Sciatic nerve (tissue), 2 donors: ENCODE data around the gene NOTCH2NLA. TPM values are rescaled to one million over a fixed set of nuclear protein-coding genes. Genes with fewer than 3 reads are reported as not detected.
A peak's percentile ranks its signal among the peaks of the same experiment; 100 is the strongest.
"Not testable (repeated sequence)": the region's sequence is repeated elsewhere in the genome, so short reads cannot be mapped to it uniquely, and the experiment has no call there.

Experiments used
- ATAC-seq: fragments of 200-7000 bp; cut with Tn5 transposase; one replicate; pipeline ENCODE4 v1.9.1; 2020; ENCODE audit warnings: mild to moderate bottlenecking, moderate library complexity
- DNase-seq: peaks from one replicate; pipeline ENCODE4 v3.0.0-alpha.2; 2020; ENCODE audit warnings: low spot score
- intact Hi-C: fragments of 100-400 bp; cut with DNase I; formaldehyde crosslinking; loops from one replicate; pipeline ENCODE4 v1.14.2; 2022
- total RNA-seq: library from RNA; stranded (reverse); fragmentation: NEBNext Ultra II Directional; extraction: Animal tissue kit (Norgen Biotek cat#: 25700); gene quantifications from one replicate; pipeline ENCODE4 v1.2.1, GENCODE V29; 2021
- donor health status: DM: no; HTN: no; CAD: no.
- donor health status: DM: no; HTN: no; CAD: no.

The NOTCH2NLA gene
- 102 TPM for total RNA-seq

DNA sequence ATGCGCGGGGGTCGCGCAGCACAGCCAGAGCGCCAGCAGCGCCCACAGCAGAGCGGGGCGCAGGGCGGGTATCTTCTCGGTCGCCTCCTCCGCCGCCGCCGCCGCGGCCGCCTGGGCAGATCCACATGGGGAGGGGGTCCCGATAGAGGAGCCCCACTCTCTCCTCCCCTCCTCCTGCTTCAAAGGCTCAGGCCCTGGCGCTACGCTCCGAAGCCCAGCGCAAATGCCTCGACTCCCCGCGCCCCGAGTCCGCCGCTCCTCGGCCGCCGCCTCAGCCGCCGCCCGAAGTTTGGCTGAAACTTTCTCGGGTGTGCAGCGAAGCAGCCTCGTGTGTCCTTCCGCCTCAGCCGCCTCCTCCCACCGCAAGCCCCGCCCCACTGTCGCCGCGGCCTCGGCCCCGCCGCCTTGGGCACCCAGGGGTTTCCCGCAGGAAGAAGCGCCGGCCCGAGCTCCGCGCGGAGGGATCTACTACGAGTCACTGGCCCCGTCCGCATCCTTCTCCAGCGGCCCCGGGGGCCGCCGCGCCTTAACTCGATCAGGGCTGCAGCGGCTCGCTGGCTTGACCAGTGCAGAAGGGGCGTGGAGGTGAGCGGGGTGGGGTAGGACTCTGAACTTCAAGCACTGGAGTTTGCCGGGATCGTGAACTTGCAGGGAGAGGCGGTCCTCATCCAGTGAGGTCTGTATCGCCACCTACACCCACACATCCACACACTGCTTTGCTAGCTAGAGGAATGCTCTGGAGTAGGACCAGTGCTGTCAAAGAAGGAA lies at the start of gene NOTCH2NLA:
Gene NOTCH2NLA, minus strand, starts transcription at position 312 of the 768 bp plus-strand sequence. CDS start 39,684 bp downstream, outside the sequence.
- DNase-seq (peak; percentile 66), ATAC-seq (peak; percentile 71)
- intact Hi-C loops = not testable (repeated sequence)

DNA sequence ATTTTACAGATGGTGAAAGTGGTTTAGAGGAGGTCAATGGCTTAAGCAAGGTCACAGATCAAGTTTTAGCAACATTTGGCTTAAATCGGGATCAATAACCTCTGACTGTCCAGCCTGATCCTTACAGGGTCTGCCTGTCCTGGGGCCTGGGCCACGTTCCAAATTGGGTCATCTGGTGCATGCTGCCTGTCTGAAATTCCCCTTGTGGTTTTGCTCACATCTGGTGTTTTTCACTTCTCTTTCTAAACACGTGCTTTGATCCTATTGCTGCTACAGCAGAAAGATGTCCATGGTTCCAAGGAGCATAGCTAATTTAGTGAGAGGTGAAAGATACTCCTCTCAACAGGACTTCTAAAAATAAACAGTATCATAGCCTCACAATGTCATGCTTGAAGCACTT lies 49.5 kb upstream of the NOTCH2NLA start:
- DNase-seq, intact Hi-C loops: not testable (repeated sequence)
- peak; percentile 95 for ATAC-seq

DNA sequence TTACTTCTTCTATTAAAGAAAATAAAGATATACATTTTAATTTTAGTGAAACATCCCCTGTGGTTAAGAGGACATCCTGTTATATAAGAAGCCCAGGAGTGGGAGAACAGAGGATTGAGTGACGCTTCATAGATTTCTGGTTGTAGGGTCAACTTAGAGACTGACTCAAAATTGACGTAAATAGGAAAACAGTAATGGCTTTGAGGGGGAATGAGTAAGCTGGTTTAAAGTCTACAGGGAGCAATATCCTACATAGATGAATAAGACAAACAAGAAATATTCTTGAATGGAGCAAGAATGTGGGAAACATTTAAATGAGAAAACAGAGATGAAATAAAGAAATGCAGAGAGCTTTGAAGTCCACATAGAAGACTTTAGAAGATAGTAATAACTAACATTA lies 48.3 kb upstream of the NOTCH2NLA start:
- DNase-seq, intact Hi-C loops: not testable (repeated sequence)
- peak; percentile 44 for ATAC-seq

DNA sequence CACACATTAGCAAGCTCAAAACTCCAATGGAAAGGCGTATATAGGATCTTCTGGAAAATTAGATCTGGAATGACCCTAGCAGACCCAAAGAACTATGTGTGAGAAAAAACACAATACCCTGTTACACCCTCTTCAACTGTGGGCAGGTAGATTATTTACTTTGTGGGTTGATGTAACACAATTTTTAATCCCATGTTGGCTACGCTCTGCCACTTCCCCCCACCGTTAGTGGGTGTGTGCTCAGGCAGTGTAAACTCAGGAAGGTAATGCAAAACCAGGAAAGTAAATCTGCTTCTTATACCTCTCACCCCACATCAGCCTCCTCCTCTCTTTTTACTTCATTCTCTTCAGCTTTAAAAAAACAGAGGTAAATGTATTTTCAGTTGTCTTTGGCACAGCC lies 45.3 kb upstream of the NOTCH2NLA start:
- intact Hi-C loops, ATAC-seq, DNase-seq: not testable (repeated sequence)

DNA sequence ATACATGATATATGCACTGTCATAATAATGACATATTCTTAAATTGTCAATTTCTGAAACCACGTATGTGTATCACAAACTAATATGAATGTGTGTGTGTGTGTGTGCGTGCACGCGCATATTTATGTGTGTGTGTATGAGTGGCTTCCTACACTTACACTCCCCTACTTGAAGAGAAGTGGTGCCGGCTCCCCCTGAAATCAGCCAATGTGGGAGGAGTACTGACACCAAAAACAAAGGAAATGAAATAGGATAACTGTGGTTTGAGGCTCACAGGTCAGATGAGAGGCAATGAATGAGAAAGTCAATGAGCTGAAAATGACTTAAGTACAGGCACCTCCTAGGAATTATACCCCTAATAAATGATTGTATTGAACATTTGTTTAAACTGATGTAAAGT lies 44.4 kb upstream of the NOTCH2NLA start:
- ATAC-seq, intact Hi-C loops, DNase-seq: not testable (repeated sequence)

DNA sequence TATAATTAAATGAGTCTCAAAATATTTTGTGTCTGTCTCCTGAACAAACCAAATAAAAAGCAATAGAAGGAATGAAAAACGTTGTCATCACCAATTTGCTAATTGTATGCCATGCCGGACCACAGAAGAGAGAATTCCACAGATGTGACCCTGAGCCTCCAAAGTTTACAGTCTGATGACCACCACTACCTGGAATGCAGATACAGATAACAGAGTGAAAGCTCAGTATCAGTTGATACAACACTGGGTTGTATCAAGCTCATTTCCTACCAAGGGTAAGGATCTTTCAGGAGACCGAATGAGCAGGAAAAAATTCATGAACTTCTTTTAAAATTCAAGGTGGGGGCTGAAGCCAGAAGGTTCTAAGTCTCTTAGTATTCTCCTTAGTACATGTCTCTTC lies 43.9 kb upstream of the NOTCH2NLA start:
- ATAC-seq, DNase-seq, intact Hi-C loops: not testable (repeated sequence)

DNA sequence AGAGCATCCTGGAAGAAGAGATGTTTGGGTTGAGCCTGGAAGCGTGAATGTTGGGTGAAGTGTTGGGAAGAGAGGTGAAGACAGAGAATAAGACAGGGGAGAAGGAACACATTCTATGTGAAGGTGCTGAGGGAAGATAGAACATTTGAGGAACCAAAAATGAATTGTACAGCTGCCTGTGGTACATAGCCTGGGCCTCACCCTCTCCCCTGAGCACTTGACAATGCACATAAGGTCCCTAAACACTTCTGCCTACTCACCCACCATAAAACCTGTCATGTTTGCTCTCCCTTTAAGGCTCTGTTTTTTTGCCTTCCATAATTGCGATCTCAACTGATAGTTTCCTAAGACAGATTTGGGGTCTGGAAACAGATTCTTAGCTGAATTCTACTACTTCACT lies 43.2 kb upstream of the NOTCH2NLA start:
- intact Hi-C loops, DNase-seq, ATAC-seq: not testable (repeated sequence)

DNA sequence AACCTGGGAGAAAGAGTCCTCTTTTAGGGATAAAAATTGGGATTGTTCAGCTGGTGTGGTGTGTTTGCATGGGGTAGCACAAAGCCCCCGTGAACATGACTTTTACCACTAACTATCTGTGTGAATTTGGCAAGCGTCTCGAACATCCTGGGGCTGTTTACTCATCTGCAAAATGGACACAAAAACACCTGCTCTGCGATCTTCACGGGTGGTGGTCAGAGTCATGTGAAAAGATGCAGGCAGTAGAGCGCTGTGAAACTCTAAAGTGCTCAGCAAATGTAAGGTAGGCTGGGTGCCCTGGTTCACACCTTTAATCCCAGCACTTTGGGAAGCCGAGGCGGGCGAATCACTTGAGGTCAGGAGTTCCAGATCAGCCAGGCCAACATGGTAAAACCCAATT lies 41.3 kb upstream of the NOTCH2NLA start:
- intact Hi-C loops, DNase-seq, ATAC-seq: not testable (repeated sequence)

DNA sequence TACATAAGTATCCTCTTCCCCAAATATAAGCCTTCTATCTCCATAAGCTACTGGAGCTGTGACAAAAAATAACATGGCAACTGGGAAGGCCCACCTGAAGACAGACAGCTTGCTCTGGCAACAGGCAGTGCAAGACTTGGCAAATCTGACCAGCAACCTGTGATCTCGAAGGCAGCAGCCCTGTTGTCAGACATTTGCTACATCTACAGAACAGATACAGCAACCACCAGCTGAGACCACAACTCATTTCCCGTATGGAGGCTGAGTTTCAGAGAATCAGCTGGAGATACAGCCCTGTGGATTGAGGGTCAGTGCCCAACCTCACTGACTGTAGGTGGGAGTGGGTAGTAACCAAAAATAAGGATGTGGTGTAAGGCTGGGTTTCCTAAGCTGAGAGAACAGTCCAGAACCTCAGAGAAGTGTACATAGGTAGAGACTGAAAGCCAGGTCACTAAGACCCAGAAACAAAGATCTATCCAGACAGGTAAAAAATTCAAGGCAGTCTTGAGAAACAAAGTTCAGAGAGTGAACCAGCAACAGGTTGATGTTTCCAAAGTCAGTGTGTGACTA lies 37.4 kb upstream of the NOTCH2NLA start:
- ATAC-seq, intact Hi-C loops, DNase-seq: not testable (repeated sequence)

DNA sequence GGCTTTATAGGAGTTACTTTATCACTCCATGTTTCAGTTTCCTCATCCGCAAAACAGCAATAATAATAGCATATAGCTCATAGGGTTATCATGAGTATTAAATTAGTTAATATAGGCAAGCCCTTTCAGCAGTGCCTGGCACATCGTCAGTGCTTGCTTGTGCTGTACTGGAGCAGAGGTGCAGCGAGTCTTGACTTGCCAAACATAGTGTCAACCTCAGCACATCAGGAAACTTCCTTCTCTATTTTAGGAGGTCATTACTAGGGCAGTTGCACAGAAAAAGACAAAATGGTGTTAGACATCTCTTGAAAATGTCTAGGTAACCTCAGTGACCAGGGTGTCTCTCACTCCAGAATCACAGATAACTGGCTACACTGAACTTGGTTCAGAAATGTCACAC lies 35.9 kb upstream of the NOTCH2NLA start:
- DNase-seq, intact Hi-C loops, ATAC-seq: not testable (repeated sequence)

DNA sequence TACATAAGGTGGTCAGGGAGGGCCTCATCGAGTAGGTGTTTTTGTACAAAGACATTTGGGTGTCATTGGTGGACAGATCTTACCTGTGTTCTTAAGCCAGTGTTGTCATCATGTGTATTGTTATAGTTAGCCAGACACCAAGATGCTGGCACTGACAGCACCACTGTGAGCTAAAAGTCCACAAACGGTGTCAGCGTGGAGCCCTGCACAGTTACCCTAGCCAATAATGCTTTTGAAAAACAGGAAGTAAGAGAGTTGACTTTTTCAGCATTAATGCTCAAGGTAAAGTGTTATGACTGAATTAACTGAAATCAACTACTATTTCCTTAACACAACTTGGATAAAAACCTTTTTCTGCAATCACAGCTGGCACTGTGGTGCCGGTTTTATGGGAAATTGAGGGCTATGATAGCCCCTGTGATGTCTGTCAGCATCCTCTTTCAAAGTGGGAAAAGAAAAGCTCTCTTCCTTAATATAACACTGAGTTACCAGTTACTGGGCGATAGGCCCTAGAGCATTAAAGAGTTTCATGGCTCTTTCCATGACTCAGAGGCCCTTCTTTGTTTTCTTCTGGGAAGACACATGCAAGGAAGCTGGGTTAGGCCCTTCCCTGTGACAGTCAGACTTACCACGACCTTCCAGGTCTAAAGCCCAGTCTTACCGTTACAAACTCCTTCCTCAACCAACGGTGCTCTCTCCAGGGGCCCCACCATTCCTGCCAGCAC lies 31.3 kb upstream of the NOTCH2NLA start:
- intact Hi-C loops, ATAC-seq, DNase-seq: not testable (repeated sequence)

DNA sequence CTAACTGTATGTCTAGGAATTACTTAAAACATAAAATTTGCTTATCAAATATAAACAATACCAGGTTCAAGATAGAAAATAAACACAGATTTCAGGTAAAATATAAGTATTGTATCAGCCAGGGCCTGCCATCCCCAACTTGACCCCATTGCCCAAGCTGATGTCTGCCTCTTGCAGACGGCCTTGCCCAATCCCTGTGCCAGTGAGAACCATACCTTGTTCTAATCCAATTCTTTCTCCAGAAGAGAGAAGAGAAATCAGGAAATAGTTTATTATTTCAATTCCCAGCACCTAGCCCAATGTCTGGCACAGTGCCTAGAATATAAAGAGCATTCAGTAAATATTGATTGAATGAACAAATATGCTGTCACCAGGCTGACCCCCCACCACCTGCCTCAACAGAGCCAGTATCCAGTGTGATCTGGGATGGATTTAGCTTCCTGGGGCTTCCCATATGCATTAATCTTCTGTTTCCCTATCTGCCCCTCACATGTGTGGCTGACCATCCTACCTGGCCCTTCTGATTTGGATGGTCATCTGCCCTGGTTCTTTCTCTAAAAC lies 29.3 kb upstream of the NOTCH2NLA start:
- intact Hi-C loops, DNase-seq, ATAC-seq: not testable (repeated sequence)

DNA sequence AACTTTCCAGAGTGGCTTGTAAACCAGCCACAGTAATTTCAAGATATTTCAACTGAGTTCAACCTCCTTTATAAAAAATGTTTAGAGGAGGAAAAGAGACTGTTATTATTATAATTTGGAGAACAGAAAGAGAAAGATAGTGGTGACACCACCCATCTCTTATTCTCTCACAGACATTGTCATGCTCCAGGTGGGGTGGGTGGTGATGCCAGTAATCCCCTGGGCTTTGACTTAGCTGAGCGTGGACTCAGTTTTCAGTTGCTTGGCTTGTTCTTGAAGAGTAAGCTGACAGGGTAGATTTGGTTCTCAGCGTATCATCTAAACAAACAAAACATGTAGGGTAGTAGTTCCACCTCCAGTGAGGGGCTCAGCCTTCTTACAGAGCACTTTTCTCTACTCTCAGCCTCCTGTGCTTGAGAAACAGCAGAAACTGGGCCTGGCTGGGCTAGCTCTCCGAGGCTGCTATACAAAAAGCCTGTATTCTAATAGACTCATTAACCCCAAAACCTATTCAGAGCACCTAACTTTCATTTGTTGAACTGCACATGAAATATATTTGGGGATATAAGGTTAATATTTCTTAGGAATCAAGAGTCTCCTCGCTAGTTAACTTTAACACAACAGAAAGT lies 25.9 kb upstream of the NOTCH2NLA start:
- intact Hi-C loops, DNase-seq, ATAC-seq: not testable (repeated sequence)

DNA sequence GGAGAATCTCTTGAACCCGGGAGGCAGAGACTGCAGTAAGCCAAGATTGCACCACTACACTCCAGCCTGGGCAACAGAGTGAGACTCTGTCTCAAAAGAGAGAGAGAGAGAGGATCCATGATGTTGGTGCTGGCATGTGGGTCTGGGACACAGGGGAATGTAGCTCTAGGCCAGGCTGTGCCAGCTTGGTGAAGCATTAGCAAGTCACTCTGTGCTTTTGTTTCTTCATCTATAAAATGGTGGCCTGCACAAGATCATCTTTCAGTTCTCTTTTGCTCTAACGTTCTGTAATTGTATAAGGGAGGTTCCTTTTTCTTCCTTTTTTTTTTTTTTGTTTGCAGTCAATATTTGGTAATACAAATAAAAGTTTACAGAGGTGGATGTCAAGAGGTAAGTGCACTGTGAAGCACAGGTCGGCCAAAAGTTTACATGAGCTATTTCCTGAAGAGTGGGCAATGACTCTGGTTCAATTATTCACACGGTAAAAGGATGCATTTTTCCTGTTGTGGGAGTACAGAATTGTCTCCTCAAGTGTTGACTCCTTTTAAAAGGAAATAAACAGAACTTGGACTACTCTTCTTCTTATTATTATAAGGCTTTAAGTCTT lies 24.5 kb upstream of the NOTCH2NLA start:
- intact Hi-C loops = not testable (repeated sequence)

DNA sequence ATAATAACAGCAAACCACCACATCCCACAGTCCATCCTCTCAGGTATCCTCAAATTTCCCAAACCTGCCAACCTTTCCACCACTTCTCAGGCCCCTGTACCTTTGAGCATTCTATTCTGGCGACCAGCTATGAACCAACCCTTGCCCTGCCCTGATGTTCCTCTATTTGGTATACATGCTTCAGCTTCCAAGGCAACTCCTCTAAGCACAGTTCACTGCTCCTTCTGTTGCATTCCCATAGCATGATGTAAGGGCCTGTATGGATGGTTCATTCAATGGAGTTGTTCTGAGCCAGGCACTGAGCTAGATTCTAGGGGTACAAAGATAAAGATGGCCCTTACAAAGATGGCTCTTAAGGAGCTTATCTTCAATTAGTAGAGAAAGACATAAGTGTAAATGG lies 22.7 kb upstream of the NOTCH2NLA start:
- ATAC-seq, intact Hi-C loops, DNase-seq: not testable (repeated sequence)

More for the DNA sequence above, 24.5 kb upstream of the NOTCH2NLA start:
- ATAC-seq, DNase-seq: not testable (repeated sequence)

DNA sequence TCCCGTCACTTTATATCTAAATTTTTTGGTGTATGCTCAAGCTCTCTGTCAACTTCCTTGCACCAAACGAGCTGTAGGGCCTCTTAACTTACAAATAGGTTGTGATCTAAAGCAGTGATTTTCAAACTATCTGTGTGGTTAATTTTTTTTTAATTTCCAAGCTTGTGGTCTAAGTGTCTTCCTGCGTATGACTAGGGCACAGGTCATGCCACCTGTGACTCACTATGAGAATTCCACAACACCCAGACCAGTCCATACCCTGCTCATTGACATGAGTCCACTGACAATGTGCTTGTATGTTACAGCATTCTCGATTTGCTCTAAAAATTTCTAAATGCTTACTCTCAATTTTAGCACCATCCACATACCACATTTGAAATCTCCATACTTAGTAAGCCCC lies 19.8 kb upstream of the NOTCH2NLA start:
- intact Hi-C loops, DNase-seq, ATAC-seq: not testable (repeated sequence)

DNA sequence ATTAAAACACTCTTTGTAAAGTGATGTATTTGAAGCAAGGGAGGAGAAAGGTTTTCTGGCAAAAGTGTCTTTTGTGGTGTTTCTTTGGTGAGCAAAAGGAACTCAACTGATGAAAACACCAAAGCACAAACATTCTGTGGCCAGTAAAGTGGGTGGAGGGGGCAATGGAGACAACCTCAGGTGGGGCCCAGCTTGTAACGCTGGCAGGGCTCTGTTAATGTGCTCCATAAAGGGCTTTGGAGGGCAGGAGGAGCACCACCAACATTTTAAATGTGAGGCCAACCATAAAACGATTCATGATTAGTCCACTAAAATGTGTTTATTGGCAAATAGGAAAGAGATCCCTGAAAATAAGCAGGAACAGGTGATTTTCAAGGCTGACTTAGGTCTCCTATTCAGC lies 7.8 kb upstream of the NOTCH2NLA start:
- intact Hi-C loops, DNase-seq, ATAC-seq: not testable (repeated sequence)

DNA sequence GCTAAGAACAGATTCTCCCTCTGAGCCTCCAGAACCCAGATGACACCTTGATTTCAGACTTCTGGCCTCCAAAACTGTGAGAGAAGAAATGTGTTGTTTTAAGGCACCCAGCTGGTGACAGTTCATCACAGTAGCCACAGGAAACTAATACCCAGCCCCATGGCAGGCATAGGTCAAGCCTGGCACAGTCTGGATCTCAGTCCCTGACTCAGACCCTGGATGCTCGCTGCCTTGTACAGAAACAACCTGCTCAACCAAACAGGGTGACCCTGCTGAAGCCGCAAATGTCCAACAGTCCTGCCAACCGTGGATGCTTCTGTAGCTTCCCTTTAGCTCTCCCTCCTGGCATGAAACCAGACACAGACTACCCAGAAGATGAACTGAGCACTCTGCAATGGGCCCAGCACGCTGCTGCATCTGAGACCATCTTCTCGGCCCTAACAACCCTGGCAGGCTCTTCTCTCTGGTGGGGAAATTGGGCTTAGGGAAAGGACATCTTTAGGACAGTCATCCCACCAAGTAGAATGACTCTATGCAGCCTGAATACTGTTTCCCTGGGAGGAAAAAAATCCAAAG lies 7.3 kb upstream of the NOTCH2NLA start:
- intact Hi-C loops, DNase-seq: not testable (repeated sequence)
- ATAC-seq = peak; percentile 34
